NCI-H2081 treated with DMSO at 0.1 percent for 48 hours (cell line): Measurements from ENCODE around the gene NUAK1.
"Not testable (repeated sequence)": the region's sequence is repeated elsewhere in the genome, so short reads cannot be mapped to it uniquely, and the experiment has no call there.

Experiments
- DNase-seq: peaks from one replicate; lab custom pipeline; 2025; lab: John Stamatoyannopoulos, UW

Gene NUAK1

GRCh38 chr12:106031761-106032622 lies 106.8 kb downstream of the NUAK1 start:
- no peak for DNase-seq

DNA sequence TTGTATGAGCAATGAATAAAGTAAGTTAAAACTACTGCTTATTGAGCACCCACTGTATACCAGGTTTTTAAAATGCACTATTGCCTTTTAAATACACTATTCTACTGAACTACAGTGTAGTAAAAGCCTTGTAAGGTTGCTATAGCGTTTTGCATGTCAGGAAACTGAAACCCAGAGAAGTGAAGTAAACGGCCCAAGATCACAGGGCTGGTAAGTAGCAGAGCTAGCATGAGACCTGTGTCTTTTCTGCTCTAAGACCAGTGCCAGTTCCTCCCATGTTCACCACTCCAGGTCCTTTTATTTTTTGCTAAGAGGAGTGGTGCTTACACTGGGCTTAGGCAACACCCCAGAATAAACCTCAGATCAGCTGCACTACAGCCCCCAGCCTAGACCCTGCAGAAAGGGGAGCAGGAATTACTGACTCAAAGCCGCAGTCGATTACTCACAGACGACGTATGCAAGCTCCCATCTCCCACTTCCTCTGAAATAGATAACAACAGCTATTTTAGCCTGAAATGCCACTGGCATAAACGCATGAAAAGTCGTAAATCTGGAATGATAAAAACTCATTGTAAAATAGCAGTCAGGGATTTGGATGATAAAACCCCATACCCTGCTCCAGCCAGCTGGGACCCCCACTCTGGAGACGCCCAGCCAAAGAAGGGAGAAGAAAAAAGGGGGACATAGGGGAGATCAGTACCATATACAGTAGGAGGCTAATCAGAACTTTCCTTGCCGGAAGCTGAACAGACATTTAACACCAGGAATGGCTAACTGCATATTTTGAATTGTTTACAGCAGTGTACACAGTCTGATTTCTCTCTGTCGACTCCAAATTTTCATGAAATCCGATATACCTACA lies 108.3 kb downstream of the NUAK1 start:
- no peak for DNase-seq

DNA sequence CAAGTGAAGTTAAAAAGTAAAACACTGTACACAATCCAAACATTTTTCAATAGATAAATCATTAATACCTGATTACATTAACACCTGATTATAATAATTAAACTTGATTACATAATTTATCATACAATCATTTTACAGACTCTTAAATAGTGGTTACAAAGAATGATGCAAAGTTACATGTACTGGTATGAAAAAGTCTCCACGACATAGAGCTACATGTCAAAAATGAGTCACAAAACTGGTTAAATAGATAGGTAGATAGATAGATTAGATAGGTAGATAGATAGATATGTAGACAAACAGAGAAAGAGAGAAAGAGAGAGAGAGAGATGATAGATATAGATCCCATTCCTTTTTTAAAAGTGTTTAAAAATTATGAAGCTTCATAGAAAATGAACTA lies 109.2 kb downstream of the NUAK1 start:
- DNase-seq: no peak

DNA sequence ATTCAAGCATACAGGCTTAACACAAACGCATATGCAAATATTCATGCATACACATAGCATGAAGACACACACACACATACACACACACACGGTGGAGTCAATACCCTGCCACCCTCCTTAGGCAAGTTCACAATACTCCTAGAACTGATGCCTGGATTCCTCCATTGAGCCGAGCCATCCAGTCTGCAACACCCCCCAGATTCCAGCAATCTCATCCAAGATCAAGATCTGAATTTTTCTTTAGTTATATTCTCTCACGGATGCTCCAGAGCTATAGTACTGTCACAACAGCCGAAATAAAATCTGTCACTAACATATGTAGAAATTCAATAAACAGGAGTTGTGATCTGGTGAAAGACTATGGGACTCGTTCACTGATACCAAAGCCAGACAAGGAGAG lies 110.8 kb downstream of the NUAK1 start:
- no peak for DNase-seq

- DNase-seq: no peak
Measured at GRCh38 chr12:106027286-106027685, 111.5 kb downstream of the NUAK1 start.

DNA sequence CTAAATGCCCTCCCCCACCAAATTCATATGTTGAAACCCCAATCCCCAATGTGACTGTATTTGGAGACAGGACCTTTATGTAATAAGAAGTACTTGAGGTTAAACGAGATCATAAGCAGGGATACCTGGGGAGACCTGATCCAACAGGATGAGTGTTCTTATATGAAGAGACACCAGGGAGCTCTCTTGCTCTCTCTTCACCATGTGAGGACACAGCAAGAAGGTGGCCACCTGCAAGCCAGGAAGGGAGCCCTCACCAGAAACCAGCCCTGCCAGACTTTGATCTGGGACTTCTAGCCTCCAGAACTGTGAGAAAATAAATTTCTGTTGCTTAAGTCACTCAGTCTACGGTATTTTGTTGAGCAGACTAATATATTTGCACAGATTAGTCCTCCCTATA lies 113.6 kb downstream of the NUAK1 start:
- no peak for DNase-seq

DNA sequence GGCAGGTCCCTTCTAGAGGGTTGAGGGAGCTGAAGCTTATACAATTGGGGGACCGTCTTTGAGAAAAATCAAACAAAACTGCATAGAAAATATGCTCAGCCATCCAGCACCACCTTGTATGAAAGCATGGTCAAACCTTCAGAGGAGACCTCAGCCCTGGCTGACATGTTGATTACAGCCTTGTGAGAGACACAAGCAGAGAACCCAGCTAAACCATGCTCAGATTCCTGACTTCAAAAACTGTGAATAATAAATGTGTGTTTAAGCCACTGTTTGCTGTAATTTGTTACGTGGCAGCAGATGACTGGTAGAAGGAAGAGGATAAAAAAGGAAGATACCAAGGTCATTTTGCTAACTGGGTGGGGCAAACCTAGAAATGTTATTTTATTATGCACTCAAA lies 115.7 kb downstream of the NUAK1 start:
- DNase-seq: no peak

DNA sequence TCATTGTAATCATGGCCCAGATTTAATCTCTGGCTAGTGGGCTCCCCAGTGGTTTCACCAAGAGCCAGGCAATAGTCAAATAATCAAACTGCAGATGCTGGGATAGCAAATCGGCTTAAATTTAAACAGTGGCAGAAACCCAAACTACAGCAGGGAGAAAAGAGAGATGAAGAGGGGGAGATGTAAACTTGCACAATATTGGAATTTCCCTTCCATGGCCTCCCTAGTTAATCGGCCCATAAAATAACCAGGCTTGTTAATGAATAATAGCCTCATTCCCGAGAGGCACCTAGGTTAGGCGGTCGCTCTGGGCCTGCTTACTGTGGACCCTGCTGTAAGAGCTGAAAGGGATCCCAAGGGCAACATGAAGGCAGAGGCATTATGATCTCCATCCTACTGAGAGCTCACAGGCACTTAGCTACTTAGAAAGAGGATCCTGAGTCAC lies 116.2 kb downstream of the NUAK1 start:
- DNase-seq: no peak

GRCh38 chr12:106021516-106021915 lies 117.2 kb downstream of the NUAK1 start:
- no peak for DNase-seq

GRCh38 chr12:106020736-106021135 lies 118.0 kb downstream of the NUAK1 start:
- DNase-seq: no peak

DNA sequence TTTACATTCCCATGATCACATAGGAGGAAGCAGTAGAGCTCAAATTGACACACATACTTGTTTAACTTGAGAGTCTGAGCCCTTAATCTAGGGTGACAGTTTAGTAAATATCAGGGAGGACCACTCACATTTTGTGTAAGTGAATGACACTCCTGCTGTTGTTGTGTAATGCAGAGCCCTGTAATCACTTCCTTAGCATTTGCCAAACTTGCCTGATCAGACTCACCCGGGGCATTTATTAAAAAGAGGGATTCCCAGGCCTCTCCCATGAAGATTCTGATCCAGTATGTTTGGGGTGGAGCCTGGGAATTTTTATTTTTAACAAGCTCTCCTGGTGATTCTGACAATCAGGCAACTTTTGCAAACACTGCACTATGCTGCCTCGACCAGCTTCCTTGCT lies 119.6 kb downstream of the NUAK1 start:
- no peak for DNase-seq

DNA sequence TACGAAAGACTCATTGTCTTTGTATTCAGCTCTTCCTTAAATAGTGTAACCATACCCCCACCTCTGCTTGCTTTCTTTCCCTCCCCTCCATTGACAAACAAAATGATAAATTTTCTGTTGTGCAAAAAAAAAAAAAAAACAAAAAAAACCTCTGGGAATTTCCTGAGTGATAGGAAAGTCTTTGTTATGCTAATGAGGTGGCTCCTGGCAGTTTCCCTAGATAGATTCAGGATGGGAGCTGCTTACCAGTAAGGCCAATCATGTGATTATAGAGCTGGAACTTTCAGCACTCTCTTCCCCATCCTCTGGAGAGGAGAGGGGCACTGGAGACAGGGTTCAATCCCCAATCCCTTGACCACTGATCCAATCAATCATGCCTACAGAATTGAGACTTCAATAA lies 120.5 kb downstream of the NUAK1 start:
- no peak for DNase-seq

DNA sequence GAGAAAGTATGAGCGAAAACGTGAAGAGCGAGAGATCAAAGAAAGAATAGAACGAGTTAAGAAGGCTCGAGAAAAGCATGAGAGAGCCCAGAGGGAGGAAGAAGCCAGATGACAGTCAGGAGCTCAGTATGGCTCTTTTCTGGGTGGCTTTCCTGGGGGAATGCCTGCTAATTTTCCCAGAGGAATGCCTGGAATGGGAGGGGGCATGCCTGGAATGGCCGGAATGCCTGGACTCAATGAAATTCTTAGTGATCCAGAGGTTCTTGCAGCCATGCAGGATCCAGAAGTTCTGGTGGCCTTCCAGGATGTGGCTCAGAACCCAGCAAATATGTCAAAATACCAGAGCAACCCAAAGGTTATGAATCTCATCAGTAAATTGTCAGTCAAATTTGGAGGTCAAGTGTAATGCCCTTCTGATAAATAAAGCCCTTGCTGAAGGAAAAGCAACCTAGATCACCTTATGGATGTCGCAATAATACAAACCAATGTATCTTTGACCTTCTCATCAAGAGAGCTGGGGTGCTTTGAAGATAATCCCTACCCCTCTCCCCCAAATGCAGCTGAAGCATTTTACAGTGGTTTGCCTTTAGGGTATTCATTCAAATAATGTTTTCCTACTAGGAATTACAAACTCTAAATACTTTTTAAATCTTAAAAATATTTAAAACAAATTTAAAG lies 122.0 kb downstream of the NUAK1 start:
- not testable (repeated sequence) for DNase-seq

GRCh38 chr12:106015646-106016045 lies 123.1 kb downstream of the NUAK1 start:
- DNase-seq: no peak

DNA sequence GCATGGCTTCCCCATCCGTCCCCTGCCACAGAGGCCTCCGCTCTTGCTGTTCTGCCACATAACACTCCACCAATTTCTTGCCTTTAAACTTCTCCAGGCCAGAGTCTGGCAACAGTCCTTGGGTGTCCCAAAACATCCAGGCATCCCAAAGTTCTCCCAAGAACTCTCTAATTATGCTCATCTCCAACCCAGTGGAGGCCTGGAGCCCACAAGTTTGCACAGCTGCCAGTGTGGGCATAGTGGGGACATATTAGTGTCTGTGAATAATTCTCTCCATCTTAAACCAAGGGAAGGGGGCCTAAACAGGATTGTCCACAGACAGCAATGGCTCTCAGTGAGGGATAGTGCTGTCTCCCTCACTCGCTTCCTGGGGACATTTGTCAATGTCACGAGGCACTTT lies 124.8 kb downstream of the NUAK1 start:
- DNase-seq: no peak
